ENCODE data around the gene DNAJC7. TPM values are rescaled to one million over a fixed set of nuclear protein-coding genes. Genes with fewer than 3 reads are reported as not detected.

The DNAJC7 gene
- total RNA-seq, 1 donor from 2014 or later = 82.0 TPM

GRCh38 chr17:42028791-42029127, 11.5 kb upstream of the DNAJC7 start:
- Histone ChIP-seq H3K9me3 (no peaks in the 10 kb centered on the region), H3K27ac (no peak overlapping the region), H3K36me3 (peaks cover 8% of the 10 kb centered on the region), H3K4me1 (peaks cover 18% of the 10 kb centered on the region), H3K4me3 (no peak overlapping the region), H3K27me3 (ENCODE audit: low read depth) (no peaks in the 10 kb centered on the region)
- no peak for ATAC-seq
- TF ChIP-seq, protein P1, sequence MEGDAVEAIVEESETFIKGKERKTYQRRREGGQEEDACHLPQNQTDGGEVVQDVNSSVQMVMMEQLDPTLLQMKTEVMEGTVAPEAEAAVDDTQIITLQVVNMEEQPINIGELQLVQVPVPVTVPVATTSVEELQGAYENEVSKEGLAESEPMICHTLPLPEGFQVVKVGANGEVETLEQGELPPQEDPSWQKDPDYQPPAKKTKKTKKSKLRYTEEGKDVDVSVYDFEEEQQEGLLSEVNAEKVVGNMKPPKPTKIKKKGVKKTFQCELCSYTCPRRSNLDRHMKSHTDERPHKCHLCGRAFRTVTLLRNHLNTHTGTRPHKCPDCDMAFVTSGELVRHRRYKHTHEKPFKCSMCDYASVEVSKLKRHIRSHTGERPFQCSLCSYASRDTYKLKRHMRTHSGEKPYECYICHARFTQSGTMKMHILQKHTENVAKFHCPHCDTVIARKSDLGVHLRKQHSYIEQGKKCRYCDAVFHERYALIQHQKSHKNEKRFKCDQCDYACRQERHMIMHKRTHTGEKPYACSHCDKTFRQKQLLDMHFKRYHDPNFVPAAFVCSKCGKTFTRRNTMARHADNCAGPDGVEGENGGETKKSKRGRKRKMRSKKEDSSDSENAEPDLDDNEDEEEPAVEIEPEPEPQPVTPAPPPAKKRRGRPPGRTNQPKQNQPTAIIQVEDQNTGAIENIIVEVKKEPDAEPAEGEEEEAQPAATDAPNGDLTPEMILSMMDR (IDR thresholded peaks at IDR 0.05) = no peak
- intact Hi-C loops (cut with DNase I) = no loop called here
- no peak for DNase-seq

GRCh38 chr17:42027961-42028790, 10.9 kb upstream of the DNAJC7 start:
- Histone ChIP-seq H3K9me3 (no peaks in the 10 kb centered on the region), H3K27ac (no peak overlapping the region), H3K36me3 (peaks cover 14% of the 10 kb centered on the region), H3K4me3 (no peak overlapping the region), H3K4me1 (peaks cover 23% of the 10 kb centered on the region), H3K27me3 (ENCODE audit: low read depth) (no peaks in the 10 kb centered on the region)
- ATAC-seq = no peak
- DNase-seq = no peak
- TF ChIP-seq, protein P1 (IDR thresholded peaks at IDR 0.05) = no peak
- intact Hi-C loops (cut with DNase I) = no loop called here

- Histone ChIP-seq H3K27ac (no peak overlapping the region), H3K4me3 (no peak overlapping the region), H3K36me3 (peaks cover 20% of the 10 kb centered on the region), H3K4me1 (peaks cover 29% of the 10 kb centered on the region), H3K9me3 (no peaks in the 10 kb centered on the region), H3K27me3 (ENCODE audit: low read depth) (no peaks in the 10 kb centered on the region)
- DNase-seq = no peak
- ATAC-seq = no peak
- TF ChIP-seq, protein P1 (IDR thresholded peaks at IDR 0.05) = no peak
- intact Hi-C loops (cut with DNase I) = no loop called here
Observed at GRCh38 chr17:42027590-42027889, 10.3 kb upstream of the DNAJC7 start.

DNA sequence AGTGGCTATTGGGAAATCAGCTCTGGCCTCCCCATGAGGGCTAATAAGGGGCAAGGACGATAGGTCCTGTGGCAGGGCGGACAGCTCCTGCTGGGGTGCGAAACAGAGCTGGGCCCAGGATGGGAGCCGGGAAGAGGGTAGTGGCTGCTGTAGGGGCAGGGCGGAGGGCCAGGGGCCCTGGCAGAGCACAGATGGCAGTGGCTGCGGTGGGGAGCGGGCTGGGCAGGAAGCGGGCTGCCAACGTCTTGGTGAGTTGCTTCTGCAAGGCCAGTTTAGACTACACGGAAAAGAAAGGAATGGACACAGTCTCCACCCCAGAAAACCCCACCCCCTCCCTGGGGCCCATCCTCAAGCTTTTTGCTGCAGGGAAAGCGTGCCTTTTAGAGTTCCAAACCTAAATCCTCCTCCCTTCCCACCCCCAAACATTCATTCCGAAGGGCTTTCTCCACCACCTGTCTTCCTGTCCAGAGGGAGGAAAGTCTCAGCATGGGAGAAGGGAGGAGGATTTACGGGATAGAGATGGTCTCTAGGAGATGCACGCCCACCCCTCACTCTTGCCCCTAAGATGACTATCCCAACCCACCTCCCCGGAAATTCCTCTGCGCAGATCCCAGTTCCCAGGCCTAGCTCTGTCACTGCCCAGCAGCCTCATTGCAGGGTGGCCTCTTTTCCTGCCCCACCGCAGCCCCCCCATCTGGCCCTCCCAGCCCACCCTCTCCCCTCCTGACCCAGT, 9.8 kb upstream of the DNAJC7 start:
- Histone ChIP-seq H3K4me1 (peaks cover 29% of the 10 kb centered on the region), H3K36me3 (peaks cover 25% of the 10 kb centered on the region), H3K9me3 (no peaks in the 10 kb centered on the region), H3K4me3 (no peak overlapping the region), H3K27me3 (ENCODE audit: low read depth) (no peaks in the 10 kb centered on the region), H3K27ac (no peak overlapping the region)
- TF ChIP-seq, protein P1 (IDR thresholded peaks at IDR 0.05) = no peak
- DNase-seq = no peak
- intact Hi-C loops (cut with DNase I) = no loop called here
- ATAC-seq = no peak

DNA sequence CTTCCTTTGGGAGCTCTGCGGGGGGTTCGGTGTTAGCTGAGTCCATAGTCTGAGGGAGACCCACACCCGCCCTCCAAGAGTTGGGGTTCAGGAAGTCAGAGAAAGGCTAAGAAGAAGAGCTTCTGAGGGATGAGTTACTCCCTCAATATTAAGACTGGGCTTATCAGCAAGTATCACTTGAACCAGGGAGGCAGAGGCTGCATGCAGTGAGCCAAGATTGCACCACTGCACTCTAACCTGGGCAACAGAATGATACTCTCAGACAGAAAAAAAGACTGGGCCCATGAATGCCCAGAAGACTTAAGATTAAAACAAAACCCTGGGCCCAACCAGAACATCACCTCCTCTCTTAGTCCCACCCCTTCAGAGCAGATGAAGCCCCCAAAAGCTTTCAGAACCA, 8.7 kb upstream of the DNAJC7 start:
- TF ChIP-seq, protein P1 (IDR thresholded peaks at IDR 0.05) = no peak
- peaks cover 39% of the 10 kb centered on the region for H3K4me1 ChIP-seq
- ATAC-seq (no peak), DNase-seq (no peak)
- no peak overlapping the region for H3K27ac ChIP-seq
- no peaks in the 10 kb centered on the region for H3K9me3 ChIP-seq
- no peak overlapping the region for H3K4me3 ChIP-seq
- peaks cover 31% of the 10 kb centered on the region for H3K36me3 ChIP-seq
- no peaks in the 10 kb centered on the region for H3K27me3 ChIP-seq (ENCODE audit: low read depth)
- intact Hi-C loops (cut with DNase I) = no loop called here
